MM.1S (cell line): ENCODE data around the gene CENPVL3.
"Not testable (repeated sequence)": the region's sequence is repeated elsewhere in the genome, so short reads cannot be mapped to it uniquely, and the experiment has no call there.

Experiments used
- DNase-seq: peaks from one replicate; pipeline ENCODE4 v3.0.0-alpha.2; 2015
- H2AFZ ChIP-seq: fragments of 300-600 bp; sonication (generic); 2 replicates; pipeline ENCODE4 v1.6.0; 2016; ENCODE audit warnings: antibody characterized with exemption, low read length
- H3F3A ChIP-seq: fragments of 300-600 bp; sonication (generic); 2 replicates; pipeline ENCODE4 v1.6.1; 2016; ENCODE audit warnings: mild to moderate bottlenecking, antibody characterized with exemption, low read length, moderate library complexity, mixed read lengths; ENCODE audit not compliant: insufficient read depth
- H3K27ac ChIP-seq: fragments of 300-600 bp; sonication (generic); 2 replicates; pipeline ENCODE4 v1.5.1; 2016; ENCODE audit warnings: mild to moderate bottlenecking, low read length
- H3K27me3 ChIP-seq: fragments of 300-600 bp; sonication (generic); replicated peaks from 2 replicates; pipeline ENCODE4 v1.6.0; 2016; ENCODE audit warnings: low read length; ENCODE audit not compliant: insufficient read depth
- H3K36me3 ChIP-seq: fragments of 300-600 bp; sonication (generic); replicated peaks from 2 replicates; pipeline ENCODE4 v1.6.1; 2016; ENCODE audit warnings: mild to moderate bottlenecking, low read length, mixed read lengths; ENCODE audit not compliant: insufficient read depth
- H3K4me1 ChIP-seq: fragments of 300-600 bp; sonication (generic); 2 replicates; pipeline ENCODE4 v1.6.1; 2016; ENCODE audit warnings: low read length, mixed read lengths
- H3K4me2 ChIP-seq: fragments of 300-600 bp; sonication (generic); 2 replicates; pipeline ENCODE4 v1.6.0; 2016; ENCODE audit warnings: low read depth, low read length
- H3K4me3 ChIP-seq: fragments of 300-600 bp; sonication (generic); 2 replicates; pipeline ENCODE4 v1.5.1; 2016; ENCODE audit warnings: low read length, mixed read lengths
- H3K79me2 ChIP-seq: fragments of 300-600 bp; sonication (generic); 2 replicates; pipeline ENCODE4 v1.6.1; 2016; ENCODE audit warnings: mixed run types, low read length, mixed read lengths
- H3K9ac ChIP-seq: fragments of 300-600 bp; sonication (generic); 2 replicates; pipeline ENCODE4 v1.6.1; 2016; ENCODE audit warnings: low read length, mixed read lengths
- H3K9me2 ChIP-seq: fragments of 300-600 bp; sonication (generic); replicated peaks from 2 replicates; pipeline ENCODE4 v1.6.1; 2016; ENCODE audit warnings: mild to moderate bottlenecking, low read length, mixed read lengths; ENCODE audit not compliant: insufficient read depth
- H3K9me3 ChIP-seq: fragments of 300-600 bp; sonication (generic); replicated peaks from 2 replicates; pipeline ENCODE4 v1.6.1; 2016; ENCODE audit warnings: mild to moderate bottlenecking, low read length, mixed read lengths; ENCODE audit not compliant: insufficient read depth
- H4K20me1 ChIP-seq: fragments of 300-600 bp; sonication (generic); 2 replicates; pipeline ENCODE4 v1.6.1; 2016; ENCODE audit warnings: mild to moderate bottlenecking, low read length, moderate library complexity, mixed read lengths; ENCODE audit not compliant: insufficient read depth
- CTCF ChIP-seq: fragments of 300-600 bp; sonication (generic); IDR thresholded peaks from 2 replicates; pipeline ENCODE4 v1.5.1; 2016; ENCODE audit warnings: antibody characterized with exemption, low read length, mixed read lengths
- EZH2 ChIP-seq: fragments of 300-600 bp; sonication (generic); optimal IDR thresholded peaks from 2 replicates; pipeline ENCODE3; 2017; ENCODE audit warnings: low read depth, mild to moderate bottlenecking, antibody characterized with exemption, low read length, mixed read lengths
- EZH2phosphoT487 ChIP-seq: fragments of 300-600 bp; sonication (generic); IDR thresholded peaks from 2 replicates; pipeline ENCODE4 v1.6.1; 2018; ENCODE audit warnings: antibody characterized with exemption, low read length

CENPVL3 gene

DNA sequence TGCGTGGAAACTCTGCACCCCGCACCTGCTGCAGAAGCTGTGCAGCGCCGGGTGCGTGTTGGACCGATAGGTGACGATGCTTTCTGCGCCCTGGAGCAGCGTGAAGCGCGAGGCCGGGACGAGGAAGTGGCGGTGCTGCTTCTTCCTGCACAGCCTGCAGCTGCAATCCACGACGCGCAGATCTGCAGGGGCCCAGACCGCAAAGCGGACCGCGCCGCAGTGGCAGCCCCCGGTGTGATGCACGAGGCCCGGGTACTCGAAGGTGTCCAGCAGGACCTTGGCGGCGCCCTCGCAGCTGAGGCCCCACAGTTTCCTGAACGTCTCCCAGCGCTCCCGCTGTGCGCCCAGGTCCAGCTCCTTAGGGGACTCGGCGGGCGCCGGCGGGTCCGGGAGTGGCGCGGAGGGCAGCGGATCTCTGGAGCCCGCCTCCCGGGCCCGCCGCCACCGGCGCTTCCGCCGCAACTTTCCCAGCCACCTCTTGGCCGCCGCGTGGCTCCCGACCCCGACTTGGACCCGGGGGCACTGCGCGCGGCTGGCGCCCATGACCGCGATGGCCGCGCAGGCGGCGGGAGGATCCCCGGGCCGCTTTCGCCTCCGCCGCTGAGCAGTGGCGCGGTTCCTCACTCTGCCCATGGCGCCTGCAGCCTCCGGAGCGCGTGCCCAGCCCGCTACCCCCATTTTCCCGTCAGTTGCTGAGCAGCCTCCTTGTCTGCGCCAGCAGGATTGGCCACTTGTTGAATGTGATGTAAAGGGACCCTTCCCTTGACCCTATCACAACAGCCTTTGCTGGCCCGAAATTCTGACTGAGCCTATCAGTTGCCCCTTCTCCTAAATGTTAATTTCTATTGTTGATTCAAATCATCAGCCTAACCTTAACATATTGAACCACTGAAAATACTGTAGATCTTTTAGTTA is at the start of gene CENPVL3:
Gene CENPVL3 (minus strand): TSS at position 672 of the 915 bp plus-strand sequence. CDS start 39 bp downstream, at position 633.
- not testable (repeated sequence) for H3K9me2 ChIP-seq, H3K27me3 ChIP-seq

DNA sequence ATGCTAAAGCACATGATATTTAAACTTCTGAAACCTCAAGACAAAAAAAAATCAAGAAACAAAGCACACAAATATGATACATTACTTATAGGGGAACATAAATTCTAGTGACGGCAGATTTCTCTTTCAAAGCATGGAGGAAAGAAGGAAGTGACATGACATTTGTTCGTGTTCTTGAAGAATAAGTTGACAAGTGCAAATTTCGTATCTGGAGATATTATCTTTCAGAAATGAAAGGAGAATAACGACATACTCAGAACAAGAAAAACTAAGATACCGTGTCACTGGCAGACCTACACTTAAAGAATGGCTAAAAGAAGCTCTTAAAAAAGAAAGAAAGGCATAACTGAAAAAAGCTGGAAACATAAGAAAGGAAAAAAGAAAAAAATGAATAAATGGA is 47.3 kb upstream of the CENPVL3 start:
- TF ChIP-seq EZH2 (no peak), CTCF (no peak), EZH2phosphoT487 (no peak)
- Histone ChIP-seq H3K4me2 (no peak overlapping the region), H3K9ac (no peak overlapping the region), H3K36me3 (no peaks in the 10 kb centered on the region), H3F3A (no peaks in the 10 kb centered on the region), H3K27me3 (no peaks in the 10 kb centered on the region), H2AFZ (no peak overlapping the region), H3K4me3 (no peak overlapping the region), H3K4me1 (no peaks in the 10 kb centered on the region), H3K27ac (no peak overlapping the region), H4K20me1 (no peaks in the 10 kb centered on the region), H3K9me3 (no peaks in the 10 kb centered on the region), H3K79me2 (no peaks in the 10 kb centered on the region), H3K9me2 (no peaks in the 10 kb centered on the region)
- DNase-seq: no peak

More for the DNA sequence above, at the start of gene CENPVL3:
- H4K20me1 ChIP-seq, DNase-seq, H3K4me3 ChIP-seq, H3K36me3 ChIP-seq, H3F3A ChIP-seq, H3K4me2 ChIP-seq, H3K4me1 ChIP-seq, H3K79me2 ChIP-seq, H3K9me3 ChIP-seq, H3K9ac ChIP-seq, H2AFZ ChIP-seq, H3K27ac ChIP-seq: not testable (repeated sequence)

- Histone ChIP-seq H4K20me1 (no peaks in the 10 kb centered on the region), H3K36me3 (no peaks in the 10 kb centered on the region), H3F3A (no peaks in the 10 kb centered on the region), H3K9me3 (no peaks in the 10 kb centered on the region), H3K9ac (no peak overlapping the region), H3K4me3 (no peak overlapping the region), H3K9me2 (no peaks in the 10 kb centered on the region), H3K79me2 (no peaks in the 10 kb centered on the region), H3K4me1 (no peaks in the 10 kb centered on the region), H3K27me3 (no peaks in the 10 kb centered on the region), H3K4me2 (no peak overlapping the region), H2AFZ (no peak overlapping the region), H3K27ac (no peak overlapping the region)
- no peak for TF ChIP-seq EZH2
- TF ChIP-seq EZH2phosphoT487: no peak
- TF ChIP-seq CTCF: no peak
- no peak for DNase-seq
Observed at GRCh38 chrX:51643377-51643776, 24.7 kb upstream of the CENPVL3 start.

- Histone ChIP-seq H3K27me3 (no peaks in the 10 kb centered on the region), H3K36me3 (no peaks in the 10 kb centered on the region), H4K20me1 (no peaks in the 10 kb centered on the region), H3K4me1 (no peaks in the 10 kb centered on the region), H3K9ac (no peak overlapping the region), H3K9me3 (no peaks in the 10 kb centered on the region), H3K79me2 (no peaks in the 10 kb centered on the region), H3K4me2 (no peak overlapping the region), H3F3A (no peaks in the 10 kb centered on the region), H3K27ac (no peak overlapping the region), H3K9me2 (no peaks in the 10 kb centered on the region), H2AFZ (no peak overlapping the region), H3K4me3 (no peak overlapping the region)
- DNase-seq: peak; percentile 32
- TF ChIP-seq EZH2 (no peak), CTCF (peak; percentile 43)
Observed at GRCh38 chrX:51641421-51642021, 22.8 kb upstream of the CENPVL3 start.

DNA sequence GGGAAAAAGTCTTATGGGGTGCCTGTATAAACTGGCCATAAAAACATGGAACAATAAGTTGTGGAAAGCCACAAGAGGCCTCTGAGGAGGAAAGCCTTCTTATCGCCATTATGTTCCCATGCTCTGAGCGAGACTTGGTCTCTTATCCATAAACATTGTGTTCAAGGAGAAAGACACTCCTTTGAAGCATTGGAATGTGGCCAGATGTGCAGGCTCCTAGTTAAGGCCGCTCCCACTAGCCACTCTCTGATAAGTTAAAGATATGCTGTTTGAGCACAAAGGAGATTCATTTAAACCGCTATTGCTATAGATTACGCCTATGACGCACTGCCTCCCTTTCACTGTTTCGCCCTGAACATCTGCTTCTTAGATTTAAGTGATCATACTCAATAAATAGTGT is 17.8 kb upstream of the CENPVL3 start:
- not testable (repeated sequence) for H3K9me2 ChIP-seq, H3K27ac ChIP-seq, H3K27me3 ChIP-seq

More for the DNA sequence above, 17.8 kb upstream of the CENPVL3 start:
- H3F3A ChIP-seq, H3K9ac ChIP-seq, H3K79me2 ChIP-seq, H3K4me1 ChIP-seq, H3K36me3 ChIP-seq, H3K4me3 ChIP-seq, DNase-seq, H2AFZ ChIP-seq, H3K9me3 ChIP-seq, H3K4me2 ChIP-seq, H4K20me1 ChIP-seq: not testable (repeated sequence)
